Activated T-cell treated with anti-CD3 and anti-CD28 coated beads for 4 hours (primary cell): ENCODE results near the gene PEAK3.

Experiments
- DNase-seq: peaks from one replicate; pipeline ENCODE4 v3.0.0-alpha.2; 2020

PEAK3 gene

DNA sequence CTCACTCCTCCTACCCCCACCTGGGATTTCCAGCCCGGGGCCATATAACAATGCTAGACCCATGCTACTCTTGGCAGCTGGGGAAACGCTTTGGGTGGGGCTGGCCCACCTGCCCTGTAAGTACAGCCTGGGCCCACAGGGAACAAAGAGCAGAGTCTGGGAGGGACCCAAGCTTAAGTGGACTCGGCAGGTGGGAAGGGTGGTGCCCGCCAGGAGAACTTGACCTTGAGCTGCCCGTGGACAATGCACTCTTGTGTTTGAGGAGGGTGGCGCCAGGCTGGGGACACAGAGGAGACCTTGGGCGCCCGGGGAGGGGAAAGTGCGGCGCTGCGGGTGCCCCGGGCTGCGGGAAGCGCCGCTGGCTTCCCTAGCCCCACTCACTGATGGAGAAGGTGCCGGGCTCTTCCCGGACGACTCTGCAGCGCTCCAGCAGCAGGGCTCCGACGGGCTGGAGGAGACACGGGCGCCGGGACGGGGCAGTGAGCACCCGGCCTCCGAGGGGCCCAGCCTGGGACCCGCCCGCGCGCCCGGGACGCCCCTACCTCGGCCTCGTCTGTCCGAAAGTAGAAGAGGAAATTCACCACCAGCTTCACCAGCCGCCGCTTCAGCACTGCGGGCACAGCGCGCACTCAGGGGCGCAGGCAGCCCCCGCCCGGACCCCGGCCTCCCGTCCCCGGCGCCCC is 46.5 kb downstream of the PEAK3 start:
- no peak for DNase-seq

DNA sequence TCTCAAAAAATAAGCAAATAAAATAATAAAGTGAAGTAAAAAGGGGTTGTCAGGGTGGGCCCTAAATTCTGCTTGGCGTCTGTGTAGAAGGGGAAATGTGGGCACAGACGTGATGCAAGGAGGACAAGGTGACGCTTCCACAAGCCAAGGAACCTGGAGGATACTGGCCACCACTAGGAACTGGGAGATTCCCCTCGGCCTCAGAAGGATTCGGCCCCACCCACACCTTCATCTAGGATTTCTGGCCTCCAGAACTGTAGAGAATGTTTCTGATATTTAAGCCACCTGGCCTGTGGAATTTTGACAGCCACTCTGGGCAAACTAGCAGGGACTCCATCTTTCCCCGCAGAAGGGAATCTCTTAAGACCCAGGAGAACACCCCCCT is 47.0 kb downstream of the PEAK3 start:
- DNase-seq: no peak

DNA sequence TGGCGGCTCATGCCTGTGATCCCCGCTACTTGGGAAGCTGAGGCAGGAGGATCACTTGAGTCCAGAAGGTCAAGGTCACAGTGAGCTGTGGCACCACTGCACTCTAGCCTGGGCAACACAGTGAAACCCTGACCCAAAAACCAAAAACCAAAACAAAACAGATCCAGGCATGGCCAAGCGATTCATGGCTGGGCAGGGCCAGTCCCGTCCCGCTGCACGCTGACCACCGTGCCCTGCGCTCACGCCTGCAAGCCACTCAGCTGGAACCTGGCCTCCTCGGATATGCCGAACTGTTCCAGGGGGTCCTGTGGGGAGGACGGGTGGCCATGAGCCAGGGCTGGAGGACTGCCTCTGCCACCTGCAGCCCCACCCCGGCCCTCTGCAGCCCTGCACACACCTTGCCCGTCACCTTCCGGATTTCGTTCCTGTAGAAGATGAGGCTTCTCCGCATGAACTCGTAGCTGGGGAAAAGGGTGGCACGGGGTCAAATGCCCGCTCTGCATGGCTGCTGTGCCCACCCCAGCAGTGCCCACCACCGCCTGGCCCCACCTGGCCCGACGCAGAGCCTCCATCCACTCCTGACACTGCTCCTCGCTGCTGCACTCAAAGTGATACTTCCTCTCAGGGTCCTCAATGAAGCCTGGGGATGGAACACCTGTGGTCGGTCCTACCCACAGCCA is 48.2 kb downstream of the PEAK3 start:
- no peak for DNase-seq

DNA sequence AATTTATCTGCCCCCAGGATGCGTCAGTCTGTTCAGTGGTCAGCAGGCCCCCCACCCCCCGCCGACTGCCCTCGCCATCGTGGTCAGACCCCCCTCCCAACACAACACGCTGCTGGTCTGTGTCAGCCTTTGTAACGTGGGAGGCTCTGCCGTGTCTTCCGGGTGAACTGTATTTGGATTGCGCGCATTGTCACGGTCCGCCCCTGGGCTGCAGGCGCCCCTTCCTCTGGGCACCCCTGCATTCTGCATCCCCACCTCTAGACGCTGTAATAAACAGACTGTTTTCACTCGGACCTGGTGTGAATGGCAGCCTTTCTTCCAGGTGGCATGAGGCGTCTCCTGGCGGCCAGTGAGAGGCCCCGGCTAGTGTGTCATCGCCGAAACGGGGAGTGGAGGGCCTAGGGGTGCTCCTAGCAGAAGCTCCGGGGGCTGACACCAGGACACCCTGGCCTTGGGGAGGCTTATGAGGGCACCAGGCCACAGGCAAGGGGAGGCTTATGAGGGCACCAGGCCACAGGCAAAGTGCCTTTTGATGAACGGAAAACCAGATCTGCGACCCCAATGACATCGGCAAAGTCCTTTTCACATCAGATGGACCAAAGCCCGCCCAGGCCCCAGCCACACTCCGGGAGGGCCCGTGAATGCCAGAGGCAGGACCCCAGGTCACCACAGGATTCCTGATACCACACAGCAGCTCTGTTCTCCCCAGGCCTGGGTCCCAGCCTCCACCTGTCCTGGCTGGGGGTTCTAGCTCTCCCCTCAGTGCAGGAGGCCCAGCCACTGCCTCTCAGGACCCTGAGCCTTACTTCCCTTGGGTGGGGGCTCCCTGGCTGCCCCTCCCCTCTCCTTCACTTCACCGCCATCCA is 49.5 kb downstream of the PEAK3 start:
- DNase-seq: no peak

DNA sequence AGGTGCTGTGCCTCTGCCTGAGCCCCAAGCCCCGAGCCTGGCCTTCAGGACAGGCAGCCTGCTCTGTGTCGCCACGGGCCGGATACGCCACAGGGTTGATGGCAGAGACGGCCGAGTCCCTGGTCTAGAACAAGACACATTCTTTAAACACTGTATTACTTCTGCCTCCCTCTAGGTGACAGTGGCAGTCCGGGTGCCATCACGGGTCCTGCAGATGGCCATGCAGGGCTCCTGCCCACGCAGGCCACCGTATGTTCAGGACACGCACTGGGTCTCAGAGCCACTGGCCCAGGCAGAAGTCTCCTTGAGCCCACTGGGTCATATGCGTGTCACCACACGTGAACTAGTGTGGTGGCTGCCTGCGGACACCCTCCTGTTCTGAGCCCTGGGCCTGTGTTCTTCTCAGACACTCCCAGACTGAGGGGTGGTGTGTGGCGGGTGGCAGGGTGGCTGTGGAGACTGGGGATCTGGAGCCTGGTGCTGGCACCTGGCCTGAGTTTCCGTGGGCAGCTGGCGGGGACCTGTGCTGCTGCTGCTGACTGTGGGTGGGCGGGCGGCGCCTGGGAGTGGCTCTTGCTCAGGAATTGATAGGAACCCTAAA is 50.3 kb downstream of the PEAK3 start:
- DNase-seq: no peak

DNA sequence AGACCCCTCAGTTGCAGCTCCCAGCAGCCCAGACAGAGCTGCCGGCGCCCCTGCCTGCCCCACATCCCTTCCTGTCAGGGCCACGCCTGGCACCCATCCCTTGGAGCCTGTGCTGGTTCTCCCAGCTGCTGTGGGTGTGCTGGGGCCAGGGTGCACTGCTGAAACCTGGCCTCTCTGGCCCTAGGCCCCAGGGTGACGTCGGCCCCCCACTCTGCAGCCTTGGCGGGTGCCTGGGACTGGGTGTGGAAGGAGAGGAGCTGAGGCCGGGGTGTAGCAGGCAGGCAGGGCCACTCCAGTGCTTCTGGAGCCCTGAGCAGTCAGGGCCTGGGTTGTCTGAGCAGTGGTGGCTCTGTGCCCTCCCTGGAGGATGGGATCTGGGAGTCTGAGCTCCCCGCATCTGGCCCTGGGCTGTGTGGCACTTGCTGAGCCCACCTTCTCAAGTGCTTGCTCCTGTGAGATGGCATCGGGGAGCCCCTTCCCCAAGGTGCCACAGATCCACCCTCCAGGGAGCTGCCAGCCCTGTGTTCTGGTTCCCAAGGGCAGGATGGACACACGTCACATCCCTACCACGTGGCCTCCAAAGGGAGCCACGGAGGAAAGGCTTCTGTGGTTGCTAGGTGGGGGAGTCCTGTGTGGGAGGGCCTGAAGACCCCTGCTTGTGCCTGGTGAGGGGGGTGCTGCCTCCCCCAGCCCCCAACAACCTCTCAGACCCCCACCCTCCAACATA is 51.0 kb downstream of the PEAK3 start:
- DNase-seq: no peak

DNA sequence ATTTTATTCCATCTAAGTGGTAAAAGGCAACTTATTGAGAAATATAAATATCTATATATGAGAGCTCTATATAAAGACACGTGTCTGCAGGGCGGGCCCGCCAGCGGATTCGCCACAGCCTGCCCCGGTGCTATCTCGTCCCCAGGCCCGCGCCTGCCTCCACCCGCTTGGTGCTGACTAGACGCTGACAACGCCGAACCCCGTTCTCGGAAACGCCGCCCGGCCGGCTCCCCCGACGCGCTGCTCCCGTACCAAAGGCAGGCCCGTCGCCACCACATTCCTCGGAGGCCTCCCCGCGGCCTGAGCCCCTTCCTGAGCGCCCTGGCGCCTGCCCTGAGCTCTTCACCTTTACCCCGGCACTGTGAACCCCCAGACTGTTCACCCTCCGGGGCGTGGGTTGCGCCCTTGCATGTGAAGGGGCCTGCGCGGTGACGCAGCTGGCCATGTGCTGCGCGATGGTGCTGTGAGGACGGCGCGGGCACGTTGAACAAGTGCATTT is 51.9 kb downstream of the PEAK3 start:
- no peak for DNase-seq

DNA sequence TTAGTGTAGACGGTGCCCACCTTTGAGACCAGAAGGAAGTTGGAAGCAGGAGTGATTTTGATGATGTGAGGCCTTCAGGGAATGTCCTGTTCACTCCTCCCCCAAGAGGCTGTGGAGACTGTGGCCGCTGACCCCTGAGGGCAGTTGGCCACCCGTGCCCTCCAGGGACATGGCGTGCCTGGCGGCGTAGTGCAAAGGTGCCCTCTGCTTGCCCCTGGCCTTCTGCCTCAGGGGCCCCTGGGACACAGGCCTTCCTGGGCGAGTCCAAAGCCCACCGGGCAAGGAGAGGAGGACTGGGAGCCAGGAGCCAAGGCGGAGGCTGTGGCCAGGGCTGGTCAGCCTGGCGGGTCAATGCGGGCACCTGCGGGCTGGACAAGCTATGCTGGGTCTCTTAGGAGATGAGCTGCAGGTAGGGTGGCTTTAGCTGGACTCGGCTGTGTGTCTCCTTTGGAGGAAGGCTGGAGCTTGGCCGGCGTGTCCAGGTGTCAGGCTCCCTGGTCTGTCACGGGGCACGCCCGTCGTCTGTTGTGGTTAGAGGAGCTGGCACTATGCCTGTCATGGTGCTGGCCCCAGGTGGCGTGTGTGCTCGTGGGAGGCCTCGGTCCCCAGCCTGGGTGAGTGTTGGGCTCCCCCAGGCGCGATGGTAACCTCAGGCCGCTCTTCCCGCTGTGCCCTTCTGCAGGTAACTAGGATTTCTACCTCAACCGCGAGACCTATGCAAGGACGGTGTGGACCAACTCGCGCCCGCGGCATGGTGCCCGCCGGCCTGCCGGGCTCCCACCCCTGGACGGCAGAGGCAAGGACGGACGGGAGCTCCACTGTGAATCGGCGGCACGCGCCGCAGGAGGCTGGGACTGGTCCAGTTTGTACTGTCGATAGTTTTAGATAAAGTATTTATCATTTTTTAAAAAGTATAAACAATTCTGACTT is 52.6 kb downstream of the PEAK3 start:
- no peak for DNase-seq

DNA sequence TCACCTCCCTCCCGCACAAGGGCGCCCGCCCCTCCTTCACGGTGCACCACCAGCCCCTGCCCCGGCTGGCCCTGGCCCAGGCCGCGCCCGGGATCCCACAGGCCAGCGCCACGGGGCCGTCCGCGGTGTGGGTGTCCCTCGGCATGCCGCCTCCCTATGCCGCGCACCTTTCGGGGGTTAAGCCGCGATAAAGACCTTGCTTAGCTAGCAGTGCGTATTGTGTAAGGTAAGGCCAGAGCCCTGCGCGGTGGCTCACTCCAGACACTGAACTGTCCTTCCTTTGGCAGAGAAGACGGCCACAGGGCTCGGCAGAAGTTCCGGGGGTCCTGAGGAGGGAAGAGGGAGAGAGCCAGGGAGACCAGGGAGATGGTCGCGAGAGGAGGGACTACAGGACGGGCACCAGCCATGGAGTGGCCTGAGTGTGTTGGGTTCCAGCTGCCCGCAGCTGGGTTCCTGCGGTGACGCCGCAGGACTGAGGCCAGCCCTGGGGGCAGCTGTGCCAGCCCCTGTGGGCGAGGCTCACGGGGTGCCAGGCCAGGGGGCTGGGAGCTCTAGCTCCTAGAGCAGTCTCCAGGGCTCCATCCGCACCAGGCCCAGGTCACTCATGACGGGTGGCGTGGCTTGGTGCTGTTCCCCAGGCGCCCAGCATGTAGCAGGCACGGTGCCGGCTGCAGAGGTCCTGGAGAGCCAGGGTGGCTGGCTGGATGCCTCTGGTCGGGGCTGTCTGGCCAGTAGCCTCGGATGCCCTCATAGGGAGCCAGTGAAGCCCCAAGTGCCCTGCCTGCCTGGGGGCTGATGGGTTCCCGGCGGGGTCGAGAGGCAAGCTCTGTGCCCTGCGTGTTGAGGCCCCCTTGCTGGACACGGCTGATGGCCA is 53.6 kb downstream of the PEAK3 start:
- no peak for DNase-seq

DNA sequence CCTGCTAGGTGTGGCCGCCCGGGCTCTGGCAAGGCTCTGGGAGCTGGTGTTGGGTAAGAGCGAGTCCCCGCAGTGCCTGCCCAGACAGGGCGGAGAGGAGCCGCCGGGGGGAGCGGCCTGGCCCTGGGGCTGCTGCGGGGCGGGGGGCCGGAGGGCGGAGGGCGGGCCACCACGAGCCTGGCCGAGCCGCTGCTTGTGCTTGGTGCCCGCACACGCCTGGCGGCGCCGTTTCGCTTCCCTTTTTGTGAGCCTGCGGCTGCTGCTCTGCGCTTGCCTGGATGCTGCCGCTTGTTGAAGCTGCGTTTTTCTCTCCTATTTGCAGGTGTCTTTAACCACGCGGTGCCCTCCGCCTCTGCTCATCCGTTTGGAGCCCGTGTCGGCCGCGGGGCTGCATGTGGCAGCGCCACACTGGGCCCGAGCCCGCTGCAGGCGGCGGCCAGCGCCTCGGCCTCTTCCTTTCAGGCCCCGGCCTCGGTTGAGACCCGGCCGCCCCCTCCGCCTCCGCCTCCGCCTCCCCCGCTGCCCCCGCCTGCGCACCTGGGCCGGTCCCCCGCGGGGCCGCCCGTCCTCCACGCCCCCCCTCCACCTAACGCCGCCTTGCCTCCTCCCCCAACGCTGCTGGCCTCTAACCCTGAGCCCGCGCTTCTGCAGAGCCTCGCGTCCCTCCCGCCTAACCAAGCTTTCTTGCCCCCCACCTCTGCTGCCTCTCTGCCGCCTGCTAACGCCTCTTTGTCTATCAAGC is 54.4 kb downstream of the PEAK3 start:
- no peak for DNase-seq

DNA sequence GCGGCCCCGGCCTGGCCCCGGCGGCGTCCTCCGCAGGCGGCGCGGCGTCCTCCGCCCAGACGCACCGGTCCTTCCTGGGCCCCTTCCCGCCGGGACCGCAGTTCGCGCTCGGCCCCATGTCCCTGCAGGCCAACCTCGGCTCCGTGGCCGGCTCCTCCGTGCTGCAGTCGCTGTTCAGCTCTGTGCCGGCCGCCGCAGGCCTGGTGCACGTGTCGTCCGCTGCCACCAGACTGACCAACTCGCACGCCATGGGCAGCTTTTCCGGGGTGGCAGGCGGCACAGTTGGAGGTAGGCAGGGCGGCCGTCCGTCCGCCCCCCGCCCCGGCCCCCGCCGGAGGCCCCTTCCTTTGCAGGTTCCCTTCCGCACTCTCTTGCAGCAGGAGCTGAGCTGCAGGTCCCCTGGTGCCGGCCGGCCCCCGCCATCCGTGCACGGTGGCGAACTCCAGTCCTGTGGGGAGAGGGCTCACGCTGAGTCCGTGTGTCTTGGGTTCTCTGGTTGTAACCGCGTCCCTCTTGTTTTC is 55.1 kb downstream of the PEAK3 start:
- DNase-seq: no peak

GRCh38 chr19:2226051-2226839 is 55.7 kb downstream of the PEAK3 start:
- DNase-seq: no peak

GRCh38 chr19:2225415-2226050 is 56.4 kb downstream of the PEAK3 start:
- no peak for DNase-seq

GRCh38 chr19:2224754-2225349 is 57.1 kb downstream of the PEAK3 start:
- no peak for DNase-seq
